NCI-H82 treated with DMSO at 0.1 percent for 48 hours (cell line): Measurements from ENCODE around the gene MORC4.

Experiments
- DNase-seq: peaks from one replicate; lab custom pipeline; 2025; ENCODE audit not compliant: unreplicated experiment; lab: John Stamatoyannopoulos, UW

Gene MORC4

DNA sequence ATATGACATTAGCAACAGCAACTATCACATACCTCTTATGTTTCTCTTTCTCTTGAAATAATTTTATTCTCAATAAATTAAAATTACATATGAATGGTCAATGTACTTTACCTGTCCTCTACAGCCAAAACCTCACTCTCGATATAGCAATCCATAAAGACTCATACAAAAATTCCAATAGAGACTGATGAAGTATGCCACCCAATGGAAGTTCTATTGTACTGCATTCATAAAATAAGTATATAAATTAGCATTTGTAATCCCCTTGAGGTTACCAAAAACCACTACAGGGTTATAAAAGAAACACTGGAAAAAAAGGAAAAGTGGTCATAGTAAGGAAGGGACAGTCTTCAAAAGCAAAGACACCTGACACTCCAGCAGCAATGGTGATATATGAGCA is 47.0 kb downstream of the MORC4 start:
- no peak for DNase-seq

DNA sequence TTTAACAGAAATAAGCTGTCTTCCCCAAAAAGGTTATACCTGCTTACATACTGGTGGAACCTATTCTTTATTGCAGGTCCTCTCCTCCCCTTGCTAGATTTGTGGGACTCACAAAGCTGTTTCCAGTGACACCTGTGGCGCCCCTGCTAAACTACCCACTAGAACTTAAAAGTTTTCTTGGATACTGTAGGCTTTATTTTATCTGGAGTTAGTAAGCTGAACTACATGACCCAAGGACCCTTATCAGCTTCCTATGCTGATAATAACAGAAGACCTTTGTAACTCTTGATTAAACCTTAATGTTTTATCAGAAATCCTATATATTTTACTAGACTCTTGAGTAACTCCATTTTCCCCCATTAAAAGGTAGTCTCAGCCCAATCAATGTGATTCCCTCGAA is 47.5 kb downstream of the MORC4 start:
- no peak for DNase-seq

DNA sequence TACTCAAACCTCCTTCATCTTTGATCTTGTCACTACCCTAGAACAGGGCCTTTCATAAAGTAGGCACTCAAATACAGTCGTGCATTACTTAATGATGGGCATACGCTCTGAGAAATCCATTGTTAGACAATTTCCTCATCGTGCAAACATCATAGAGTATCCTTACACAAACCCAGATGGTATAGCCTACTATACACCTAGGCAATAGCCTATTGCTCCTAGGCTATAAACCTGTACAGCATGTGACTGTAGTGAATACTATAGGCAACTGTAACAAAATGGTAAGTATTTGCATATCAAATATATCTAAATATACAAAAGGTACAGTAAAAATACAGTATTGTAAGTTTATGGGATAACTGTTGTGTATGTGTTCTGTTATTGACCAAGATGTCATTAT is 47.9 kb downstream of the MORC4 start:
- DNase-seq, result no peak

DNA sequence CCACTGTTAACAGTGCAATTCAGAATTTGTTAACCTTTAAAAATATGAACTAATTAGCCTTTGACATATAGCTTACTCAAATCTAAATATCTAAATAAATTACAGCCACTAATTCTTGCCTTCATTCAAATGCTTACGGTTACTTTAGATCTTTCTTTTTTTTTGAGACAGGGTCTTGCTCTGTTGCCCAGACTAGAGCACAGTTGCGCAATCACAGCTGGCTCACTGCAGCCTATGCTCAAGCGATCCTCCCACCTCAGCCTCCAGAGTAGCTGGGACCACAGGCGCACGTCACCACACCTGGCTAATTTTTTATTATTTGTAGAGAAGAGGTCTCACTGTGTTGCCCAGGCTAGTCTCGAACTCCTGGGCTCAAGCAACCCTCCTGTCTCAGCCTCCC is 48.8 kb downstream of the MORC4 start:
- DNase-seq, result no peak

DNA sequence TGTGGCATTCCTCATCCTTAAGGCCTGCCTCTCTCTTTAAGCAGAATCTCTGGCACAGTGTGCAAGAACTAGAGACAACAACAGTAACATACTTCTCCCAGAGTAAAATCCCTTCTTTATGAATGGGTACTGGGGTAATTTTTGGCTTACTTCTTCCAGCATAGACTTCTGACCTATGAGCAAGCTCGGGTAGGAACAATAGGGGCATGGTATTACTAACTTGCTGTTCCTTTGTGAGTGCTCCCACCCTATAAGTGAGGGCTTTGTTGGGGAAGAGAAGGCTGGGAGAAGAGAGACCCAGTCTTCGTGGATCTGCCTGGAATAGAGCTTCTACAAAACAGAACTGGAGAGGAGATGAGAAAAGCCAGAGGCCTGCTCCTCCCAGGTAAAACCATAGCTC is 49.6 kb downstream of the MORC4 start:
- DNase-seq, result no peak

DNA sequence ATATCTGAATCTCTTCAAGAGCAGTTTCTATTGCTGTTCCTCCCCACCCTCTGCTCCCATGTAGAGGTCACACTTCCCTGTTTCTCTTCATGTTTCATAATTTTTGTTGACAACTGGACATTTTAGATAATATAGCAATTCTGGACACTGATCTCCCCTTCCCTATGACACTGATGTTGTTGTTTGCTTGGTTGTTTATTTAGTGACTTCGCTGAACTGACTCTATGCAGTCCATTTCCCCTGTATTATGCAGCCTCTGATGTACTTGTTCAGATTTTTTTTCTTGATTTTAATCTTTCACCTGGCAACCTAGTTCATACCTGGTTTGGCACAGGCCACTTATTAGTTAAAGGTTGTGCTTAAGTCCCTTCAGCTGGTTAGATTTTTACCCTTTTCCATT is 50.6 kb downstream of the MORC4 start:
- no peak for DNase-seq

DNA sequence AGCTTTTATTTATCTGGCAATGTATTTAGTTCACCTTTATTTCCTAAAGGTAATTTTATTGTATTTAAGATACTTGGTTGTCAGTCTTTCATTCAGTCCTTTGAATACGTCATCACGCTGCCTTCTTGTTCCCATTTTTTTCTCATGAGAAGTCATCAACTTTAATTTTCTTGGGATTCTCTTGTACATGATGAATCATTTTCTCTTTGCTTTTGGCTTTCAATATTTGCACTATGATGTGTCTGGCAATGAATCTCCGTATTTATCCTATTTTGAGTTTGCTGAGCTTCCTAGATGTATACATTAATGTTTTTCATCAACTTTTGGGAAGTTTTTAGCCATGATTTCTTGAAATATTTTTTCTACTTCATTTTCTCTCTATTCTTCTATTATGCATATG is 51.4 kb downstream of the MORC4 start:
- DNase-seq, result no peak

DNA sequence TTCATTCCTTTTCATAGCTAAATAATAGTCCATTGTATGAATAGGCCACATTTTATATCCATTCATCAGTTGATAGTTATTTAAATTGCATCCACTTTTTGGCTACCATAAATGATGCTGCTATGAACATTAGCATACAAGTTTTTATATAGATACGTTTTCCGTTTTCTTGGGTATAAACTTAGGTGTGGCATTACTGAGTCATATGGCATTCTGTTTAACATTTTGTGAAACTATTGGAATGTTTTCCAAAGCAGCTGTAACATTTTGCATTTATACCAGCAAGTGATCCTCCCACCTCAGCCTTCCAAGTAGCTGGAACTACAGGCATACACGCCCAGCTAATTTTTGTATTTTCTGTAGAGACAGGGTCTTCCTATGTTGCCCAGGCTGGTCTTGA is 53.5 kb downstream of the MORC4 start:
- DNase-seq, result no peak

DNA sequence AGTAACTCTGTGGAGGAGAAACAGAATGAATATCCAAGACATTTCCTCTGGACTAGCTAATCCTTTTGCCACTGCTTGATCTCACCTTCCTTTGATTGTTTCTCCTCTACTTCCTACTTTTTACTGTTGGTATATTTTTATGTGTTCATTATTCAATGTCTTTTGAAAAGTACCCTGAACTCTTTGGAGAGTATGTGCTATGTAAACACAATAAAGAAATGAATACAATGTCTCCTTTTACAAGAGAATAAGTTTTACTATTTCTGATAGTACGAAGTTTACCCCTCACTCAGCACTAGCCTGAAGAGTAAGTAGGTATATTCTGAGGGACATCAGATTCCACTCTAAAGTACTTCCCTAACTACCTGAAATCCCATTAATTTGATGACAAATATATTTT is 59.9 kb downstream of the MORC4 start:
- no peak for DNase-seq

DNA sequence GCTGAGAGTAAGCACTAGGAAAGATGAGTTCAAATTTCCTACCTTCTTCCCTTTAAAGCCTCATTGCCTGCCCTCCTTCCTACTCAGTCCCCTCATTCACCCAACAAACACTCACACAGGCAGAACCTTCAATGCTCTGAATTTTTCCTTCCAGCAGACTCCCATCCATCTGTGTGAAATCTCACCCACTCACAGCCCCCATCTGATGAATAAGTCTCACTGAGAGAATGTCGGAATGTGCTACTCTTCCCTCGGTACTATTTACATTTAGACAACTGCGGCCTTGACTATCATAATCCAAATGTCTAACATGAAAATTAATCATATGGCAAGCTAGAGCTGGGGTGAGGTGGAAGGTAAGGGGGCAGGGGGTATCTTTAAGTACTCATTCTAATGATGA is 60.4 kb downstream of the MORC4 start:
- no peak for DNase-seq

DNA sequence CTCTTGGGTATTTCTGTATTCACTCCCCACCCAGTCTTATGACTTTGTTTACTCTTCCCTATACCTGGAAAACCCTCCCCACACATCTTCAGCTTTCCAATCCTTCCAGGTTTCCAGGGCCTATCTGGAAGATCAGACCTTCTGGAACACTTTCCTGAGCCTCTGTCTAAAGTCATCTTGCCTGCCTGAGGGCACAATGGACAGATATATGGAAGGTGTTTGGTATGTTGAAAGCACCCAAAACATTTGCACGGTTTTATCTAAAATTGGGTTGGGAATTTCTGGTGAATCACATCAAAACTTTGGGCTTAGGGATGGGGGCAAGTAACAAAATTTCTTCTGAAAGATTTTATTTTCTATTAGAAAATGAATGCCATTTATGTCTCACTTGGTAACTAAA is 63.8 kb downstream of the MORC4 start:
- no peak for DNase-seq

DNA sequence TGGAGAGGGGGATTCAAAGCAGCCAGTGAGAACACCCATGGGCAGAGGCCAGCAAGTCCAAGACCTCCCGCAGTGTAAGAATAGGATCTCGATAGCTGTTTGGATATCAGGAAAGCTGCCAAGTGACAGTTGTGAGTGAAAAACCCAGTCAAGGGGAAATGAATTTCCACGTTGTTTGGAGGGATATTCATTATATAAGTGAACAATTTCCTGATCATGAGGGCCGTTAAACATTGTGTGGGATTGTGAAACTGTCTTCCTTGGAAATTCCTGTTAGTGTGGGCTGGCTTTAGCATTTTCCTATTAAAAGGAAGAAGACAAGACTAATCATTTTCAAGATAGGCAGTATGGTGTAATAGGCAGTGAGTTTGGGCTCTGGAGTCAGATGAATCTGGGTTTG is 64.8 kb downstream of the MORC4 start:
- no peak for DNase-seq

DNA sequence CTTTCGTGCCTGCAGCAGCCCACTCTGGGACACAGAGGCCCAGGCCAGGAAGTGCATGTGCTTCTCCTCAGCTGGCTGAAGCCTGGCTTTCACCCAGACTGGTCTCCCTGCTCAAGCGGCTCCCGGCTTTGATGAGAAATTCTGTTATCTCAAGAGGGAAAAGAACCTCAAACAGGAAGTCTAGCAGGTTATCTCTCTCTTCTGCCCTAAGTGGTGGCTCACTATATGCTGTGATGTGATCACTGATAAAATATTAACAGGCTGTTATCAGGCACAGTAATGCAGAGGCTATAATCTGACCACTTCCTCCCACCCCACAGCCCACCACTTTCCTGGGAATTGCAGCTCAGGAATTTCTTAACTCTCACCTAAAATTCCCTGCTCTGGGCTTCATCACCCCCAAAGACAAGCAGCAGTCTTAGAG is 66.5 kb downstream of the MORC4 start:
- no peak for DNase-seq

DNA sequence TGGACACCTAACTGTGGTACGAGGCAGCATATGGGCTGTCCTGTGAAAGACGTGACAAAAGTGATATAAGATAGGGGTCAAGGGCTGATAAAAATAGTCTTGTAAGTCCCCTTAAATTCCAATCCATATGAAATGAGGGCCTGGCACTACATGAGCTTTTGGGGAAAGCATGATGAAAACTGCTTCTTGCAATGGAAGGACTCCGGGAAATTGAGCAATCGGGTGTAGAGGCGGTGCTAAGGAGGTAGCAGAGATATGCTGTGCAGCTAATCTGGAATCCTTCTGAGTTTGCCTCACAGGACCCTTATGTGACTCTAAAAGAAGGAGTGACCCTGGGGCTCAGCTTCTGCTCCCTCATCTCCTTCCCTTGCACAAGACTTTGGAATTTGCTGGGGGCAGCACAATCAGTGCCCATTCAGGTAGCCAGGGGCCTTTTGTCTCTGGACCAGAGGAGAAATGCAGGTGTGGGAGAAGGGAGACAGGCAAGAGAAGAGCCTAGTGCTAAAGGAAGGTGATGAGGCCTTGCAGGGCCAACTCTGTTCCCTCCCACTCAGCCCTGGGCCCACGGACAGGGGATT is 67.0 kb downstream of the MORC4 start:
- DNase-seq, result no peak

DNA sequence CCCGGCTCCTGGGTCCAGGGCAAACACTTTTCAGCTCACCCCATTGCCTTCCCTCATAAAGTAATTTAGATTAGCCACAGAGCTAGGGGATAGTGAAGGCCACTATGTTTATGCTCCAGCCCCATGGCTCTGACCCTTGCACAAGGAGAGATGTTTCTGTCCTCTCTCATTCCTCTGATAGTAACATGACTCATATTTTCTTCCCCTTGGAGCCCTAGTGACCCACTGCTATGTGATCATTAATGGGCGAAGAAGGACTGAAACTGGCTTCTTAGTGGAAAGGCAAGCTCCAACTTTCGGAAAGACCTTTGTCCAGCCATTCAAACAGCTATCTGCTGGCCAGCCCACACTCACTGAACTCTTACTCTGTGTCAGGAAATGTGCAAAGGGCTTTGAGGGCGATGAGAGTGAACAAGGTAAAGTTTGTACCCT is 67.5 kb downstream of the MORC4 start:
- DNase-seq, result no peak

DNA sequence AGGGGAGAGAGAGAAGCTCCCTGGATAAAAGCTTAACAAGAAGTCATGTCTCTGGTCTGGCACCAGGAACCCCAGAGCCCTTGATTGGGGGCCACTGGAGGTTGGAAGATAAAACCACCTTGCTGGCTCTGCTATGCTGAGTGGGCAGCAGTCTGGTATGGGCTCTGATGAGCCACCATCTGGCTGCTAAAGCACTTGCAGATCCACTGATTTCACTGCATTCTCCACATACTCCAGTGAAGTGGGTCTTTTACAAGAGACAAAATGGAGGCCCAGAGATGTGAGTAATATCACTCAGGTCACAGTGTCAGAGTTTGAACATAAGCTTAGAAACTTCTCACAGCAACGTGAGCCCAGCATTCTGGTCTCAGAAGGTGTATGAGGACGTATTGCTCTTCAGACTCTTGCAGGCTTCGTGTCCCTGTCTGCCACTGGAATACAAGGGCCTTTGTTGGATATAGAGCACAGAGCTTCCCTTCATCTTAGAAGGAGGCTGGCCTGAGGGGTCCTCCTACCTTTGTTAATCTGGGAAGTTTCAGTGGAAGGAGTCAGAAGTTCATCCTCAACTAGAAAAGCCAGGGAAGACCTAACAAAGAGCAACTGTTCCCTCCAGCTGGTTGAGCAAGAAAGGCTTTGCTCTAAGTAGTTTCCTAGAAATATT is 68.1 kb downstream of the MORC4 start:
- no peak for DNase-seq

DNA sequence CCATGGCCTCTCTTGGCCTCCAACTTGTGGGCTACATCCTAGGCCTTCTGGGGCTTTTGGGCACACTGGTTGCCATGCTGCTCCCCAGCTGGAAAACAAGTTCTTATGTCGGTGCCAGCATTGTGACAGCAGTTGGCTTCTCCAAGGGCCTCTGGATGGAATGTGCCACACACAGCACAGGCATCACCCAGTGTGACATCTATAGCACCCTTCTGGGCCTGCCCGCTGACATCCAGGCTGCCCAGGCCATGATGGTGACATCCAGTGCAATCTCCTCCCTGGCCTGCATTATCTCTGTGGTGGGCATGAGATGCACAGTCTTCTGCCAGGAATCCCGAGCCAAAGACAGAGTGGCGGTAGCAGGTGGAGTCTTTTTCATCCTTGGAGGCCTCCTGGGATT is 71.8 kb downstream of the MORC4 start:
- DNase-seq, result no peak

DNA sequence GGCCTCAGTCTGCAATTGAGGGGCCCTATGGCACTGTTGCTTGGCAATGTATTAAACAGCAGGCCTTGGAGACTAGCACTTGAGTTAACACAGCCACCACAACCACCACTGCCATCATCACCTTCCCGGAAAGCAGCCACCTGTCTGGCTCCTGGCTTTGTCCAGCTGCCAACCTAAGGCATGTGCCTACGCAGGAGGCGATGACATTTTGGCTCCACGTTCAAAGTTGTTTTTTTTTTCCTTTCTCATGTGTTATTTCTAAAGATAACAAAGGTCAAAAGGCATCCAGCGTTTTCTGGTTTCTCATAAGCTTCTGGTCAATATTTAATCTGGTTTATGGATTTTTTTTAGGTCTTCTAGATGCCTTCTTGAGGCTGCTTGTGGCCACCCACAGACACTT is 72.3 kb downstream of the MORC4 start:
- DNase-seq, result no peak

DNA sequence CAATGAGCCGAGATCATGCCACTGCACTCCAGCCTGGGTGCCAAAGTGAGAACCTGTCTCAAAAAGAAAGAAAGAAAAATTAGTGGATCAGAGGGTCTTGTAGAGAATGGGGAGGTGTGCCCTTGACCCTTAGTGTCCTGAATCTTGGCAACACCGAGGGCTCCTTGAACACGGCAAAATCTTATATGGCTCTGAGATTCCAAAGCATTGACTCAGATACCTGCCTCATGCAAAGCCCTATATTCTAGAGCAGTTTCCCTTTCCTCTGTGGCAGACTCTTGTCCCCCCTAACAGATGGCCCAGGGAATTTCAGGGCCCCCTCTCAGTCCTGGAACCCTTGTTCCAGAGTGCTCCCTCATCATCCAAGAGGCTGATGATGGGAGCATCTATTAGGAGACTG is 73.0 kb downstream of the MORC4 start:
- DNase-seq, result no peak

DNA sequence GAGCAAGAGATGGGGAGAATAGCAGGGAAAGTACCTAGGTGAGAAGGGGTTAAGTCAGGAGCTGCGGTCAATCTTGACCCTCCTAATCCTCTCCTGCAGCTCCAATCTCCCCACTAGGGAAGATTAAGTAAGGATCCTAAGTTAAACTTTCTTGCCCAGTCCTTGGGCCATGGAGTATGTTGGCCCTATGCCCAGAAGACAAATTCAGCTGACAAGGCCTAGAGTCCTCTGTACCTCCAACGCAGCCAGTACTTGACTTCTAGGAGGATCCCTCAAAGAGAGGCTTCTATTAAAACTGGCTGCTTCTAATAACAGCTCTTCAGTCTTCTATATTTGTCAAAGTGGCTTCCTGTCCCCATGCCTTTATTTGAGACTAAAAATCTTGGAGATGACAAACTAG is 78.4 kb downstream of the MORC4 start:
- no peak for DNase-seq

DNA sequence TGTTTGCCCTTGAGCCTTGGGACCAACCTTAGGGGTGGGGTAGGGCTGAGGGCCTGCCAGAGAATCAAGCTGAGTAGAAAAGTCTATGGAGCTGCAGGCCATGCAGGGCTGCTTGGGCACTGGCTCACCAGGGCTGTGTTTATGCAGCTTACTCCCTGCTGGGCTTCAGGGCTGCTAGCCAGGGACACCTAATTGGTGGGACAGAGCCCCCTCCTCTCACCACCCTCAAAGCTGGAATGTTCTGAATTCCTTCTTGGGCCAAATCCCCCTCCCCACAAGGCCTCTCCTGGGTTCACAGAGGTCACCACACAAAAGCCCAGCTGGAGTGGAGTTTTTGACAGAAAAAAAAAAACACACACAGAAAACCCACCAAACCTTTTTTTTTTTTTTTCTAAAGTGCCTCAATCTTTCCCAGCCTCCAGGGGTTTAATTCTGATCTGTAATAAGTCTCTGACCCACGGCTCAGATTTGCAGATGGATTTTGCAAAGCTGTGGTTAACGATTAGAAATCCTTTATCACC is 80.0 kb downstream of the MORC4 start, which contains the start of gene CLDN2:
Gene CLDN2 (plus strand): TSS at position 471 of the 521 bp plus-strand sequence. CDS start 7,827 bp downstream, outside the sequence.
- DNase-seq, result no peak

DNA sequence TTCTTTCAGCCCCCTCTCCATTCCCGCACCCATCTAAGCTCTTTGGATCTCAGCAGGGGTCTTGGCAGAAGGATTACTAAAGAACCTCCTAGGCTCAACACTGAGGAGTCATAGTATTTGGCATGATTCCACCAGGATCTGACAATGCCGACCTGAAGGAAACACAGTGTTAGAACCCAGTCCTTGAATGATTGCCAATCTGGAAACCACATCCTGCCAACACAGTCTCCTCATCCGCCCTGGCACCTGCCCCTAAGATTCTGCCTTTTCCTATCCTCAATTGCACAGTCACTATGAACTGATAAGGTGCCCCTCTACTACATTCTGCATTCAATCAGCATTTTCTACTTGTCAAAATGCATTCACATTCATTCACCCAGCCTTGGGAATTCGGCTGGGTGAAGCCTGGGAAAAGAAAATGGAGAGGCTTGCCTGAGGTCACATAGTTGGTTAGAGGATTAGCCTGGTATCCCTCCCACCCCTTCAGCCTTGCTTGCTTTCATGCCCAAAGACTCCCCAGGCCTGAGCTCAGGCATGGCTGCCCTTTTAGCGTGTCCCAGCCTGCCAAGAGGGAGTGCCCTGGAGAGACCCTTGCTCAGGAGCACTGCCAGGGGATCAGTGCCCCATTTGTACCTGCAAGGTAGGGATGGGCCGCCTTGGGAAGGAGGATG is 82.0 kb downstream of the MORC4 start:
- no peak for DNase-seq
